Skin epidermis (tissue), 12 donors: ENCODE results near the gene ATAT1.
"Not testable (repeated sequence)": the region's sequence is repeated elsewhere in the genome, so short reads cannot be mapped to it uniquely, and the experiment has no call there.

ENCODE experiments used
- H3K27ac ChIP-seq, 21 experiments: fragments of 200-600 bp; sonication (generic) in 11 of 21; one replicate each; pipeline ENCODE4 v1.5.0; 2020; ENCODE audit warnings: mild to moderate bottlenecking in 3 of 21, inconsistent platforms in 2 of 21, moderate library complexity in 2 of 21
- H3K4me3 ChIP-seq, 7 experiments: fragments of 200-600 bp; sonication (generic) in 2 of 7; one replicate each; pipeline ENCODE4 v1.5.0; 2020; ENCODE audit warnings: inconsistent platforms in 2 of 7, mild to moderate bottlenecking in 2 of 7, moderate library complexity in 1 of 7

Gene ATAT1

DNA sequence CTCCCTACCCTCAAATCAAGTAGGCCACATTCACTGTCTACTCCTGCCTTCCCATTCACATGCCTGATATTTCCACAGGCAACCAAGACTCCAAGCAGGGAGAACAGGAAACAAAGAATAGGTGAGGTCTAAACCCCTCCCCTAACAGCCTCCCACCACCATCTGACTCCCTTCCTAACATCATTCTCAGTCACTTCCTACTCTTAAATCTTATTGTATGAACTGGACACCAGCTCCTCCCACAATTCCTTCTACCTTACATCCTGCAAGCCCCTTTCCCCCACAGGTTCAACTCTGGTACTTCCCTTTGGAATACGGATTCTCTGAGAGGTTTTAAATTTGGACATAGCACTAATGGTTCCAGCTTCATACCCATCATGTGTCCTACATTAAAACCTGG, 19.3 kb downstream of the ATAT1 start:
- Histone ChIP-seq H3K4me3 (no peak overlapping the region), H3K27ac (no peak overlapping the region)

DNA sequence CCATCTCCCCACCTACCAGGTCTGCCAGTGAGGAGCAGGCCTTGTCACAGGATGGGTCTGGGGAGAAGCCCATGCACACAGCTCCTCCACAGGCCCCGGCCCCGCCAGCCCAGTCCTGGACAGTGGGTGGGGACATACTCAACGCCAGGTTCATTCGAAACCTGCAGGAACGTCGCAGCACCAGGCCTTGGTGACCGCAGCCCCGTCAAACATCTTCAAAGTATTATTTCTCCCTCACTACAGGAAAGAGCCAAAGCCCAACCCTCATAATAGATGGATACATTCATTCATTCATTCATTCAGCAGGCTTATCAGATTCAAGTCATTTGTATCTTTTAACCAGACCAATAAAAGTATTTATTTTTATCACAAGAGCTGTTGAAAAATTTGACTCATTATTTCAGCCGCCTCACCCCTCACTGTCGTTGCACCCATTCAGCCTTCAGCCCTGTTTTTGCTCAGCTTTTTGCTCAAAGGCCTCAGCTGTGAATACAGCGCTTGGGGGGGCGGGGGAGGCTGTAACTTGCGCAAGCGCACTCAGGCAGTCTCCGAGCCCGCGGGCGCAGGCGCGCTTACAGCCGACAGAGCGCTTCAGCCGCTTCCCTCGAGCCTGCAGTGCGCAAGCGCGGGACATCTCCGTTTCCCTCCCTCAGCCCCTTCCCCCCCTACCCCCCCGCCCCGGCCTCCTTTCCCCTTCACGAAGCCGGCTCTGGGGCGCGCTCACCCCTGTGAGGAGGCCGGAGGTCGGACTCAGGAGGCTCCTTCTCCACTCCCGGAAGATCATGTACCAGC, 20.0 kb downstream of the ATAT1 start, which contains the start of gene C6orf136:
Gene C6orf136, plus strand, starts transcription at position 684 of the 792 bp plus-strand sequence. Its CDS starts 99 bp downstream, at position 783.
- Histone ChIP-seq H3K4me3 (peak within 1 kb of the TSS; percentile 83 to 99 (median 96)), H3K27ac (peak within 1 kb of the TSS; percentile 75 to 97 (median 91))

DNA sequence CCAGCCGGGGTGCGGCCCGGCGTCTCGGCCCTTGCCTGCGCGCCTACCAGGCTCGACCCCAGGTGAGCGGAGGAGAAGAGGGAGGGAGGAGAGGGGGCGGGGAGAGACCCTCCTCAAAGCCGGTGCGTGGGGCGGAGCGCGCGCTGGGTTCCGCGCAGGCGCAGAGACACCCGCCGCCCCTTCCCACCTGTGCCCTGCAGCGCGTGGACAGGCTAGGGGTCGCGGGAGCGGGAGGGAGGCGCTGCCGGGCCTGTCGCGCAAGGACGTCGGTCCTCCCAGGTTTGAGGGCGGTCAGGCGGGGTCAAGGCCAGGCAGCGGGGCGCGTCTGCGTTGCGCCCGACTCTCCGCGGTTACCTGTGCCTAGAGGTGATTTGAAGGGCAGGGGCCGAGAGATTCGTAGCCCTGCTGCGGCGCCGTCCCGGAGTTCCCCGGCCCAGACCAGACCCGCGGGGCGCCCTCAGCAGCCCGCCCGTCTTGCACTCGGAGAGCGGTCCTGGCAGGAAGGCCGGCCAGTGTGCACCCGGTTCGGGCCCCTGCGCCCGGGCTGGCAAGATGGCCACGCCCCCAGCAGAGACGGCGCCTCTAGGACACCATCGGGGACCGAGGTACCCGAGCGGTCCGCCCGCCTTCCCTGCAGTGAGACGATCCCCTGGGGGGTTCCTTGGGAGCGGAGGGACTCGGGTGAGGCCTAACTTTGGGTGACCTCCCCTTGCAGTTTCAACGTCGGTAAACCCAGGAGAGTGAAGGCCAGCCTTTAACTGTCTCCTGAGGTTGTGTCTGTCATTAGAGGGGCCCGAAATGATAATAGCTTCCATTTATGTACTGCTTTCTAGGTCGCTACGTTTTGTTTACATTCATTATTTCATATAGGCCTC, 20.8 kb downstream of the ATAT1 start:
- H3K4me3 ChIP-seq, result peak overlapping the region; percentile 83 to 99 (median 96)
- H3K27ac ChIP-seq, result peak overlapping the region; percentile 75 to 97 (median 91)

DNA sequence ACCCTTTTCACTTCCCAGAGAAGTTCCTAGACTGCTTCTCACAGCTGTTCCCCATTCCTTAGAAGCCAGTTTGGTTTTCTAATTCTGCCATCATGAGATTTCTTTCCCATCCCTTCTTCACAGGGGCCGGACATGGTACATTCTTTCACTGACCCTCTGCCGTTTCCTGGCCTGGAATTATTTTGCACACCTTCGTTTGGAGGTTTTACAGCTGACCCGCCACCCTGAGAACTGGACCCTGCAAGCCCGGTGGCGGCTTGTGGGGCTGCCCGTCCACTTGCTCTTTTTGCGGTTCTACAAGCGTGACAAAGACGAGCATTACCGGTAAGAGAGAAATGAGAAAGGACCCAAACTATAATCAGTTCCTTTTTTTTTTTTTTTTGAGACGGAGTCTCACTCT, 24.5 kb downstream of the ATAT1 start:
- no peak overlapping the region for H3K27ac ChIP-seq
- no peak overlapping the region for H3K4me3 ChIP-seq

DNA sequence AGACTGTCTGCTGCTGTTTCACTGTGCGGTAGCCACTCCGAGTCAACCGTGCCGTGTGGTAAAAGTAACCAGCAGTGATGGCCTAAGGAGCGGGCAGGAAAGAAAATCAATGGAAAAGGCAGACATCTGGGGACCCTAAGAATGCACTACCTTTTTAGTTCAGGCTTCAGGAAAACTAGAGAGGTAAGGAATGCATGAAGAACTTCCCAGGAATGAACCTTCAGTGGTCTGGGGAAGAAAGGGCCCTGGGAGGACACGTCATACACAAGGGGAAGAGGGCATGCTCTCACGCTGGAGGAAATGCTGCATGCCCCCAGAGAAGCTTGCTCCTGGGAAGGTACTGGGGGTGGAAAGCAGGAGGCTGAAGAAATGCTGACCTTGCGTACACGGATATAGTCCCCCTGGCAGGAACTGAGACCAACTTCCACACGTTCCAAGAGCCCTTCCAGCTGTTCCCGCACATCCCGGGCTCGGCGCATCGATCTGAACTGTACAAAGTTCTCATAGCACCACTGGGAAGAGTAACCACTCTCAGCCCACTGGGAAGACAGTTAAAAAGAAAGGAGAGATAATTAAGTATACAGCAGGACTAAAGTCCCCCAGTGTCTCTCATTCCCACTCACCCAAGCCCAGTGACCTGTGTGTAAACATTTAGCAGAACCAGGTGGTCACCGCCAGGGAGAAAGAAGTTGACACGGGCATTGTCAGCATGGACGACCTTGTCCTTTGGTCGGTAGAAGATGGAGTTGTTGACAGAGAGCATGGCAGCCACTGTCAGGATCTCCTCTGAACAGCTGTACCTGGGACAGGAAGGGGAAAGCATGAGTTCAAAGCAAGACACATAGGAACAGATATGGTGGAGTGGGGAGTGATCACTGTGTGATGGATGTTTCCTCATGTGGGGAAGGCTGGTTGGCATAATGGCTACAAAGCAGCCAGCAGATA, 28.4 kb downstream of the ATAT1 start:
- Histone ChIP-seq H3K4me3 (no peak overlapping the region), H3K27ac (no peak overlapping the region)

DNA sequence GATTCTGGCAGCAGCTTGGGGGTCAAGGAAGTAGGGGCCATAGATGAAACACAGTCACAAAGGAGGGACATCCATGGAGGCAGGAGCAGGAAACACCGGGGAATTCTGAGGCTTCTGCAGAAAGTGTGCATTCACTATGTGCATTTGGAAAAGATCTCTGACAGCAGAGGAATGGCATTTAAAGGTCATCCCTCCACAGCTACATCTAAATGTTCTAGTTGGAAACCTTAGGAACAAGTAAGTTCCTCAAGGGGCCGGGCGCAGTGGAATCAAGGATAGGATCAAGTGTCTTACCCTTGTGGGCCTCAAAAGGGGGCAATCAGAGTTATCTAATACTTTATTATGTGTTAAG, 29.0 kb downstream of the ATAT1 start:
- Histone ChIP-seq H3K4me3 (no peak overlapping the region), H3K27ac (no peak overlapping the region)

DNA sequence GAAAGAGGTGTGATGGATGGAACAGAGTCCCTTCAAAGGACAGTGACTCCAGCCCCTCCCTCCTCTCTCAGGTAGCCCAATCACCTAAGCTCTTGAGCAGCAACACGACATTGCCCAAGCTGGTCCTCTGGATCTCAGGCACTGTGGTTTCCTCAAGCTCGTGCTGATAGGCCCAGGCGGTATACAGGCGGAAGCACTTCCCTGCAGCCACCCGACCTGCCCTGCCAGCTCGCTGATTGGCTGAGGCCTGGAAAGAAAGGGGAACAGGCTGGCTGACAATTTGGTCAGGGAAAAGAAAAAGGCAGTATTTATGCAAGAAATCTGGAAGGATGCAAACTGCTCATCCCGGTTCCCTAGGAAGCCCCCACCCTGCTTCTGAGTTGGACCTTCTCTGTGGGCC, 29.8 kb downstream of the ATAT1 start:
- no peak overlapping the region for H3K27ac ChIP-seq
- no peak overlapping the region for H3K4me3 ChIP-seq

DNA sequence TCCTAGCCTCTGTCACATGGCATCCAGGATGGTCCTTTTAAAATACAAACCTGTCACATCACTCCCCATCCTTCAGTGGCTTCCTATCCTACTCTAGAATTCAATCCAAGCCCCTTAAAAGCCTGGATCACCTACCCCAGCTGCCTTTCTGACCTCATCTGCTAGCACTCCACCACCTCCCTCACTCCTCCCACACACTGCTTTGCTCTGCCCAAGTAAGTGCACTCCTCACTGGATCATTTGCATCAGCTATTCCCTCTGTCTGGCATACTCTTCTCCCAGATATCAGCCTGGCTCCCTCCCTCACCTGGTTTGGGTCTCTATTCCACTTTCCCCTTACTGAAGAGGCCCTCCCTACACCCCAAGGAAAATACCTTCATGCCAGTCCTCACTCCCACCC, 30.8 kb downstream of the ATAT1 start:
- Histone ChIP-seq H3K4me3 (no peak overlapping the region), H3K27ac (no peak overlapping the region)

GRCh38 chr6:30657922-30658321, 31.2 kb downstream of the ATAT1 start:
- not testable (repeated sequence) for H3K4me3 ChIP-seq, H3K27ac ChIP-seq

GRCh38 chr6:30664994-30665767, 38.5 kb downstream of the ATAT1 start:
- H3K27ac ChIP-seq, result no peak overlapping the region
- H3K4me3 ChIP-seq, result no peak overlapping the region

DNA sequence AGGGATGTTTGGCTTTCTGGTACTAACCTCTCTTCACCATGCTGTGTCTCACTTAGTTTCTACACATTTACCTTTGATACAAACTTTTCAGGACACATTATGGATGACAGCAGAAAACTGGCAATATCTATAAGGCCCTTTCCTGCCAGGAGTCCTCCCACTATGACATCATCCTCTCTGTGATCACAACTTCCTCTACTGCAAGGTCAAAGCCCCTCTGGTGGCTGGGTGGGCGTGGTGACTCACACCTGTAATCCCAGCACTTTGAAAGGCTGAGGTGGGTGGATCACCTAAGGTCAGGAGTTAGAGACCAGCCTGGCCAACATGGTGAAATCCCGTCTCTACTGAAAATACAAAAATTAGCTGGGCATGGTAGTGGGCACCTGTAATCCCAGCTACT, 39.6 kb downstream of the ATAT1 start:
- not testable (repeated sequence) for H3K4me3 ChIP-seq, H3K27ac ChIP-seq

GRCh38 chr6:30670760-30671527, 44.3 kb downstream of the ATAT1 start:
- Histone ChIP-seq H3K27ac (no peak overlapping the region), H3K4me3 (no peak overlapping the region)

DNA sequence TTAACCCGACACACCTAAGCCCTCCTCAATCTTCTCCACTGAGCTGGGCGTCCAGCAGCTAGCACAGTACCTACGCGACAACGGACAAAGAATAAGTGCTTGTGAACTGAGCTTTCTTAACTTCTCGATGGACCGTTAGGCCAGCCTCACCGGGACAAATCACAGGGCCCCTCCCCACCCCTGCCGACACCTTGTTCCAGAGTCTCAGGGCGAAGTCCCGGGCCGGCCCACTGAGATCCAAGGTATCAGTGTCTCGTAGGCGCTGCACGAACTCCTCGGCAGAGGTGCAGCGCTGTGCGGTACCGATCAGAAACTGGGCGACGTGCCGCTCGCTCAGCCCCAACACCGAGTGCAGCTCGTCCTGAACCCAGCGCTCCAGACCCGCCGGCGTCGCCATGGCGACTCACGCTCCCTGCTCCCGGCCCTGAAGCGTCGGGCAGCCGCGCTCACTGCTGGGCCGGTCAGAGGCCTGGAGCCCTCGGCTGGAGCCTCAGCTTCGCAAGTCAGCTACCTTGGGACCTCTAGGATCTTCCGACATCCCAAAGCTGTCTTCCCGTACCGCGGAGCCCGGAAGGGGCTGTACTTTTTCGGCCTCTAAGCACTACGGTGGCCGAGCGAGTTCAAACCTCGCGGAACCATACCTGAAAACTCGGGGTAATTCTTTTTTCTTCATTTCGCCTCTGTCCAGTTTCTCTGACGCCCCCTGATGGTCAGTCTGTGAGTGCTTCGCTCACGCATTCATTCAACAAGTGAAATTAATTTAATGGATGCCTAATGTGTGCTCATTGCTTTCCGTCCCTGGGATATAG, 46.0 kb downstream of the ATAT1 start, which contains the start of gene DHX16:
Gene DHX16, minus strand, starts transcription at position 562 of the 809 bp plus-strand sequence. Its CDS starts 165 bp downstream, at position 397.
- peak within 1 kb of the TSS; percentile 35 to 90 (median 81) for H3K27ac ChIP-seq
- H3K4me3 ChIP-seq, result peak within 1 kb of the TSS; percentile 74 to 99 (median 93)

- H3K4me3 ChIP-seq, result no peak overlapping the region
- no peak overlapping the region for H3K27ac ChIP-seq
Observed at GRCh38 chr6:30676660-30677285, 50.1 kb downstream of the ATAT1 start.

- Histone ChIP-seq H3K27ac (peak overlapping the region in 17 of 21 experiments; percentile 2 to 100 (median 98)), H3K4me3 (peak overlapping the region in 5 of 7 experiments; percentile 12 to 86 (median 72))
Observed at GRCh38 chr6:30678964-30679726, 52.5 kb downstream of the ATAT1 start.
